ENCODE measurements around the gene TSPAN14. TPM values are rescaled to one million over a fixed set of nuclear protein-coding genes. Genes with fewer than 3 reads are reported as not detected.

TSPAN14 gene
- polyA plus RNA-seq, 3 donors, result 123 to 160 (median 146) TPM

GRCh38 chr10:80413271-80413996 is 40.7 kb upstream of the TSPAN14 start:
- no peaks in the 10 kb centered on the region for H3K9me3 ChIP-seq (replicated peaks in 1 of 2; ENCODE audit: control insufficient read depth in 1 of 2, insufficient read depth in 1 of 2, low read length in 2 of 2)
- peaks cover 23% of the 10 kb centered on the region for H3K4me1 Mint-ChIP-seq
- H3K4me1 ChIP-seq (ENCODE audit: control insufficient read depth in 1 of 2, insufficient read depth in 2 of 2, low read length in 2 of 2), result peaks cover 12 to 22% of the 10 kb centered on the region in 2 donors
- no peak overlapping the region for H3K4me2 ChIP-seq (replicated peaks; ENCODE audit: extremely low read depth, low read length, poor library complexity, severe bottlenecking)
- H3K27me3 ChIP-seq (ENCODE audit: control insufficient read depth in 2 of 2, insufficient read depth in 2 of 2, low read length in 2 of 2), result peaks cover 0 to 16% of the 10 kb centered on the region in 2 donors
- 37% methylated on average over 10 of the region's 12 CpGs for WGBS (ENCODE audit: insufficient coverage)
- peak overlapping the region in 1 of 7 donors; percentile 18 for H3K27ac Mint-ChIP-seq
- H3K4me3 Mint-ChIP-seq, result peak overlapping the region; percentile 17 to 63
- H3K9me3 Mint-ChIP-seq, result peaks cover 0 to 1% (median 0%) of the 10 kb centered on the region in 7 donors
- no peak overlapping the region for H3K9ac ChIP-seq (ENCODE audit: insufficient read depth, low read length, poor library complexity, severe bottlenecking)
- no peaks in the 10 kb centered on the region for H4K20me1 ChIP-seq (ENCODE audit: insufficient read depth, low read length)
- no peaks in the 10 kb centered on the region for H3K36me3 ChIP-seq (replicated peaks in 1 of 2; ENCODE audit: control insufficient read depth in 1 of 2, insufficient read depth in 2 of 2, low read length in 2 of 2)
- H3K4me3 ChIP-seq (replicated peaks in 1 of 3; ENCODE audit: low read depth in 2 of 3, low read length in 3 of 3), result no peak overlapping the region
- peak overlapping the region; percentile 48 for H2AFZ ChIP-seq (ENCODE audit: insufficient read depth, low read depth, low read length, poor library complexity, severe bottlenecking)
- no peaks in the 10 kb centered on the region for H3K79me2 ChIP-seq (ENCODE audit: insufficient read depth, low read length)
- TF ChIP-seq, protein P1, sequence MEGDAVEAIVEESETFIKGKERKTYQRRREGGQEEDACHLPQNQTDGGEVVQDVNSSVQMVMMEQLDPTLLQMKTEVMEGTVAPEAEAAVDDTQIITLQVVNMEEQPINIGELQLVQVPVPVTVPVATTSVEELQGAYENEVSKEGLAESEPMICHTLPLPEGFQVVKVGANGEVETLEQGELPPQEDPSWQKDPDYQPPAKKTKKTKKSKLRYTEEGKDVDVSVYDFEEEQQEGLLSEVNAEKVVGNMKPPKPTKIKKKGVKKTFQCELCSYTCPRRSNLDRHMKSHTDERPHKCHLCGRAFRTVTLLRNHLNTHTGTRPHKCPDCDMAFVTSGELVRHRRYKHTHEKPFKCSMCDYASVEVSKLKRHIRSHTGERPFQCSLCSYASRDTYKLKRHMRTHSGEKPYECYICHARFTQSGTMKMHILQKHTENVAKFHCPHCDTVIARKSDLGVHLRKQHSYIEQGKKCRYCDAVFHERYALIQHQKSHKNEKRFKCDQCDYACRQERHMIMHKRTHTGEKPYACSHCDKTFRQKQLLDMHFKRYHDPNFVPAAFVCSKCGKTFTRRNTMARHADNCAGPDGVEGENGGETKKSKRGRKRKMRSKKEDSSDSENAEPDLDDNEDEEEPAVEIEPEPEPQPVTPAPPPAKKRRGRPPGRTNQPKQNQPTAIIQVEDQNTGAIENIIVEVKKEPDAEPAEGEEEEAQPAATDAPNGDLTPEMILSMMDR (IDR thresholded peaks at IDR 0.05), result no peak
- no peak for DNase-seq
- no peak overlapping the region for H3K27ac ChIP-seq (ENCODE audit: low read depth in 1 of 2, low read length in 2 of 2)
- H3K36me3 Mint-ChIP-seq, result peaks cover 0 to 5% of the 10 kb centered on the region in 2 donors
- H3K27me3 Mint-ChIP-seq (ENCODE audit: low read depth in 3 of 3), result peaks cover 12 to 25% (median 18%) of the 10 kb centered on the region in 3 donors
- intact Hi-C loops (cut with micrococcal nuclease), result no loop called here

GRCh38 chr10:80414142-80414895 is 39.8 kb upstream of the TSPAN14 start:
- Histone ChIP-seq H3K9me3 (replicated peaks in 1 of 2; ENCODE audit: control insufficient read depth in 1 of 2, insufficient read depth in 1 of 2, low read length in 2 of 2) (no peaks in the 10 kb centered on the region), H3K4me3 (replicated peaks in 1 of 3; ENCODE audit: low read depth in 2 of 3, low read length in 3 of 3) (no peak overlapping the region), H4K20me1 (ENCODE audit: insufficient read depth, low read length) (no peaks in the 10 kb centered on the region), H3K79me2 (ENCODE audit: insufficient read depth, low read length) (no peaks in the 10 kb centered on the region), H3K36me3 (replicated peaks in 1 of 2; ENCODE audit: control insufficient read depth in 1 of 2, insufficient read depth in 2 of 2, low read length in 2 of 2) (no peaks in the 10 kb centered on the region), H3K4me2 (replicated peaks; ENCODE audit: extremely low read depth, low read length, poor library complexity, severe bottlenecking) (no peak overlapping the region), H3K4me1 (ENCODE audit: control insufficient read depth in 1 of 2, insufficient read depth in 2 of 2, low read length in 2 of 2) (peaks cover 5 to 13% of the 10 kb centered on the region in 2 donors), H3K9ac (ENCODE audit: insufficient read depth, low read length, poor library complexity, severe bottlenecking) (no peak overlapping the region), H3K27me3 (ENCODE audit: control insufficient read depth in 2 of 2, insufficient read depth in 2 of 2, low read length in 2 of 2) (peaks cover 0 to 7% of the 10 kb centered on the region in 2 donors), H3K27ac (ENCODE audit: low read depth in 1 of 2, low read length in 2 of 2) (no peak overlapping the region), H2AFZ (ENCODE audit: insufficient read depth, low read depth, low read length, poor library complexity, severe bottlenecking) (no peak overlapping the region)
- peaks cover 5 to 17% (median 14%) of the 10 kb centered on the region in 3 donors for H3K27me3 Mint-ChIP-seq (ENCODE audit: low read depth in 3 of 3)
- 100% methylated on average over 1 of the region's 7 CpGs for WGBS (ENCODE audit: insufficient coverage)
- no peak overlapping the region for H3K4me3 Mint-ChIP-seq
- H3K9me3 Mint-ChIP-seq, result no peaks in the 10 kb centered on the region
- intact Hi-C loops (cut with micrococcal nuclease), result no loop called here
- H3K36me3 Mint-ChIP-seq, result peaks cover 0 to 2% of the 10 kb centered on the region in 2 donors
- H3K27ac Mint-ChIP-seq, result no peak overlapping the region
- TF ChIP-seq, protein P1 (IDR thresholded peaks at IDR 0.05), result no peak
- no peak for DNase-seq
- peaks cover 20% of the 10 kb centered on the region for H3K4me1 Mint-ChIP-seq

Measured in CD14-positive monocyte (primary cell).